Measurements from ENCODE around the gene MRPL23.

DNA sequence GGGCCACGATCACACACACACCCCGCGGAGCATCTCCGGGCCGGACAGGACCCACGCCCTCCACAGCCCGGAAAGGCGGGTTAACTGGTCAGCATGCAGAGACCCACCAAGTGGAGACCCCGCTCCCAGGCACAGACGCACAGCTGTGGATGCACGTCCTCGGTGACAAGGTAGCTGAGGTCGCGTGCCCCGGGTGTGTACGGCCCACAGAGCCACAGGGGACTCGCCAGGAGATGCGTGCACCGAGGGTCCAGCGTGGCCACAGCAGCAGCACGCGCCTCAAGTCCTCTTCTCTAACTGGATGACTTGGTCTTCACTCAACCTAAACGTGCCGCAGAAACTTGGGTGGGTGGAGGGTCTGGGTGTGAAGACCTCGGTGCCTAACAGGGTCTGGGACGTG lies 45.0 kb downstream of the MRPL23 start:
- no peak for TF ChIP-seq CTCF (IDR thresholded peaks at IDR 0.05)
- no peak for TF ChIP-seq POLR2A (IDR thresholded peaks at IDR 0.05)

Data from adrenal gland (tissue), 5 donors.